NCI-H748 (cell line): Measurements from ENCODE around the gene PRIMA1.
A peak's percentile ranks its signal among the peaks of the same experiment; 100 is the strongest.

Experiments used
- DNase-seq: peaks from one replicate; lab custom pipeline; 2025; ENCODE audit not compliant: unreplicated experiment; lab: John Stamatoyannopoulos, UW

The PRIMA1 gene

GRCh38 chr14:93759719-93760307 is 28.5 kb downstream of the PRIMA1 start:
- no peak for DNase-seq

- no peak for DNase-seq
These were observed 31.1 kb downstream of the PRIMA1 start for GRCh38 chr14:93757206-93757605.

GRCh38 chr14:93753647-93754046 is 34.6 kb downstream of the PRIMA1 start:
- DNase-seq: no peak

- DNase-seq: no peak
These were observed 35.2 kb downstream of the PRIMA1 start for GRCh38 chr14:93752980-93753561.

GRCh38 chr14:93751946-93752655 is 36.2 kb downstream of the PRIMA1 start:
- DNase-seq: no peak

- no peak for DNase-seq
These were observed 39.2 kb downstream of the PRIMA1 start for GRCh38 chr14:93749076-93749420.

- no peak for DNase-seq
These were observed 39.8 kb downstream of the PRIMA1 start for GRCh38 chr14:93748208-93749075.

GRCh38 chr14:93747560-93747959 is 40.7 kb downstream of the PRIMA1 start:
- DNase-seq: no peak

GRCh38 chr14:93747102-93747501 is 41.2 kb downstream of the PRIMA1 start:
- no peak for DNase-seq

GRCh38 chr14:93745603-93746273 is 42.5 kb downstream of the PRIMA1 start:
- DNase-seq: no peak

- DNase-seq: no peak
These were observed 43.4 kb downstream of the PRIMA1 start for GRCh38 chr14:93744876-93745275.

- DNase-seq: no peak
These were observed 44.1 kb downstream of the PRIMA1 start for GRCh38 chr14:93744176-93744575.

GRCh38 chr14:93743270-93744060 is 44.8 kb downstream of the PRIMA1 start:
- DNase-seq: no peak

GRCh38 chr14:93742761-93743160 is 45.5 kb downstream of the PRIMA1 start:
- DNase-seq: no peak

GRCh38 chr14:93741556-93742230 is 46.6 kb downstream of the PRIMA1 start:
- no peak for DNase-seq

- DNase-seq: no peak
These were observed 50.7 kb downstream of the PRIMA1 start for GRCh38 chr14:93737634-93738033.

GRCh38 chr14:93736378-93737014 is 51.8 kb downstream of the PRIMA1 start:
- DNase-seq: no peak

- DNase-seq: no peak
These were observed 53.1 kb downstream of the PRIMA1 start for GRCh38 chr14:93735206-93735605.

GRCh38 chr14:93734086-93734822 is 54.0 kb downstream of the PRIMA1 start:
- peak; percentile 29 for DNase-seq
